Measurements from ENCODE around the gene CD207. TPM values are rescaled to one million over a fixed set of nuclear protein-coding genes. Genes with fewer than 3 reads are reported as not detected.
A peak's percentile ranks its signal among the peaks of the same experiment; 100 is the strongest.

CD207 gene
- total RNA-seq, 1 donor = not detected

- TF ChIP-seq CTCF (IDR thresholded peaks at IDR 0.05; ENCODE audit: extremely low read depth, low read depth, low read length) = no peak
- H3K4me2 ChIP-seq (ENCODE audit: insufficient read depth, low read length) = peak within 1 kb of the TSS; percentile 51
Observed at GRCh38 chr2:70790136-70790828, 45.3 kb downstream of the CD207 start, which contains the start of gene FIGLA. Gene FIGLA (minus strand): TSS chr2:70790643. CDS start chr2:70790638, 5 bp downstream.

GRCh38 chr2:70789304-70790135 lies 46.1 kb downstream of the CD207 start:
- Histone ChIP-seq H2AFZ (ENCODE audit: low read length) (peak overlapping the region; percentile 74), H3K9me3 (ENCODE audit: low read depth, low read length) (no peaks in the 10 kb centered on the region), H3K4me3 (ENCODE audit: insufficient read depth, low read length) (no peak overlapping the region), H3K27me3 (ENCODE audit: insufficient read depth, low read length) (peaks cover 68% of the 10 kb centered on the region), H3K4me1 (ENCODE audit: insufficient read depth, low read length) (no peaks in the 10 kb centered on the region), H3K27ac (ENCODE audit: low read depth, low read length) (no peak overlapping the region), H3K79me2 (ENCODE audit: insufficient read depth, low read length) (no peaks in the 10 kb centered on the region), H3K36me3 (ENCODE audit: insufficient read depth, low read length) (no peaks in the 10 kb centered on the region), H4K20me1 (ENCODE audit: insufficient read depth, low read length) (no peaks in the 10 kb centered on the region), H3K4me2 (ENCODE audit: insufficient read depth, low read length) (peak overlapping the region; percentile 51)
- peak; percentile 65 for TF ChIP-seq CTCF (IDR thresholded peaks at IDR 0.05; ENCODE audit: extremely low read depth, low read depth, low read length)
- DNase-seq (ENCODE audit: insufficient read length, low spot score, missing footprints) = peak; percentile 91

More at GRCh38 chr2:70790136-70790828, 45.3 kb downstream of the CD207 start, which contains the start of gene FIGLA:
- Histone ChIP-seq H3K4me1 (ENCODE audit: insufficient read depth, low read length) (no peaks in the 10 kb centered on the region), H3K27ac (ENCODE audit: low read depth, low read length) (no peak within 1 kb of the TSS), H3K9me3 (ENCODE audit: low read depth, low read length) (no peaks in the 10 kb centered on the region), H2AFZ (ENCODE audit: low read length) (peak within 1 kb of the TSS; percentile 74), H3K79me2 (ENCODE audit: insufficient read depth, low read length) (no peaks in the 10 kb centered on the region), H3K36me3 (ENCODE audit: insufficient read depth, low read length) (no peaks in the 10 kb centered on the region), H3K4me3 (ENCODE audit: insufficient read depth, low read length) (no peak within 1 kb of the TSS), H3K27me3 (ENCODE audit: insufficient read depth, low read length) (peaks cover 76% of the 10 kb centered on the region), H4K20me1 (ENCODE audit: insufficient read depth, low read length) (no peaks in the 10 kb centered on the region)
- no peak for DNase-seq (ENCODE audit: insufficient read length, low spot score, missing footprints)

- Histone ChIP-seq H3K79me2 (ENCODE audit: insufficient read depth, low read length) (no peaks in the 10 kb centered on the region), H3K4me2 (ENCODE audit: insufficient read depth, low read length) (no peak overlapping the region), H3K9me3 (ENCODE audit: low read depth, low read length) (no peaks in the 10 kb centered on the region), H3K27me3 (ENCODE audit: insufficient read depth, low read length) (peaks cover 37% of the 10 kb centered on the region), H3K27ac (ENCODE audit: low read depth, low read length) (no peak overlapping the region), H3K36me3 (ENCODE audit: insufficient read depth, low read length) (no peaks in the 10 kb centered on the region), H4K20me1 (ENCODE audit: insufficient read depth, low read length) (no peaks in the 10 kb centered on the region), H2AFZ (ENCODE audit: low read length) (no peak overlapping the region), H3K4me3 (ENCODE audit: insufficient read depth, low read length) (no peak overlapping the region), H3K4me1 (ENCODE audit: insufficient read depth, low read length) (no peaks in the 10 kb centered on the region)
- DNase-seq (ENCODE audit: insufficient read length, low spot score, missing footprints) = no peak
- peak; percentile 52 for TF ChIP-seq CTCF (IDR thresholded peaks at IDR 0.05; ENCODE audit: extremely low read depth, low read depth, low read length)
Observed at GRCh38 chr2:70785137-70785911, 50.3 kb downstream of the CD207 start.

All from osteoblast (primary cell).